Measurements from ENCODE around the gene CTLA4. TPM values are rescaled to one million over a fixed set of nuclear protein-coding genes. Genes with fewer than 3 reads are reported as not detected.

Gene CTLA4
- total RNA-seq, 1 donor from 2014 or later, result not detected

DNA sequence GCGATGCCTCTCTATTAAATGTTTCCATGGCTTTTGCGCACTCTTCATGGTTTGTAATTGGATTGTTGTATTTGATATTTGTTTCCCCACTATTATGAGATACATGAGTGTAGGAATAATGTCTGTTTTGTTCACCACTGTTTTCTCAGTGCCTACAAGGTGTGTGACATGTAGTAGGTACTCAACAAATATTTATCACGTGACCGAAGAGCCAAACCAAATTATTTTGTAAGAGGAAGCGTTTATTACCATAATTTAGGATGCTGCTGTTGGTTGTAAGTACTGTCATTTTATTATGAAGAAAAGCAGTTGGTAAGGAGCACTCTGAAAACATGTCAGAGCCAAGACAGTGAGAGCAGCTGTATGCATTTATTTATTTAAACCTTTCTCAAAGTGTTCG, 32.2 kb upstream of the CTLA4 start:
- peaks cover 21% of the 10 kb centered on the region for H3K27me3 Mint-ChIP-seq
- DNase-seq (ENCODE audit: extremely low spot score, unreplicated experiment), result no peak

DNA sequence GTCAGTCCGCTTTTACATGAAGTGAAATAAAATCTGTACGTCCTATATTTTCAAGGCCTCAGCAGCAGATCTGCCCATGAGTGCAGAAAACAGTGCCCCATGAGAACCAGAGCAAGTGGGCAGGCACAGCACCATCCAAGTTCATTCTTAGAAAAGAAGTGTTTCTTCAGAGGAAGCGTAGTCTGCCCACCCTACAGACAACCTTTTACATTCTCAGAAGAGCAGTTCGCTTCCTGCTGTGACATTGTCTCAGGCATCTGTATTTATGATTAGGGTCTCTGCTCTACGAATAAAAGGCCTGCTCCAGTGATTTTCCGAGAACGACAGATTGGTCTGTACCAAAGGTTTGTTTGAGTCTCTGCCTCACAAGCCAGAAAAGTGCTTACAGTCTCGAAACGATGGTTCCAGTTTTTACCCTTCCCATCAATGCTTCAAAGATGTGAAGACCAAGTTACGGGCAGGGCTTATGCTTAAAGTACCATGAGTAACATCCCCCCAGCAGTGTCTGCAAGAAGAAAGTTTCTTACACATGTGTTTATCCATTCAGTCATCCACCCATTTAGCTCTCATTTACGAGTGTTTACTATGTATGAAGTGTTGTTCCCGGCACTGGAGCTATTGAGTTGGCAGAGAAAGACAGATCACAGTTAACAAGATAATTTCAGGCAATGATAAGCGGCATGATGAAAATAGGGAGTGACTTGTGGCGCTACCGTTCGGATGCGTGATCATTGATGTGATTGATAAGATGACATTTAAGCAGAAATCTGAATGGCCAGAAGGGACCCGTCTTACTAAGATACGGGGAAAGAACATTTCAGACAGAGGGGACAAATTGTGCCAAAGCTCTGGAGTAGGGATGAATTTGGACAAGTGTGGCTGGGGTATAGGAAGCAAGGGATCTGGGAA, 31.4 kb upstream of the CTLA4 start:
- Mint-ChIP-seq H3K27me3 (peaks cover 22% of the 10 kb centered on the region), H3K9me3 (no peaks in the 10 kb centered on the region), H3K4me3 (no peak overlapping the region), H3K4me1 (ENCODE audit: unreplicated experiment) (no peaks in the 10 kb centered on the region), H3K27ac (no peak overlapping the region), H3K36me3 (no peaks in the 10 kb centered on the region)
- TF ChIP-seq, protein P1, sequence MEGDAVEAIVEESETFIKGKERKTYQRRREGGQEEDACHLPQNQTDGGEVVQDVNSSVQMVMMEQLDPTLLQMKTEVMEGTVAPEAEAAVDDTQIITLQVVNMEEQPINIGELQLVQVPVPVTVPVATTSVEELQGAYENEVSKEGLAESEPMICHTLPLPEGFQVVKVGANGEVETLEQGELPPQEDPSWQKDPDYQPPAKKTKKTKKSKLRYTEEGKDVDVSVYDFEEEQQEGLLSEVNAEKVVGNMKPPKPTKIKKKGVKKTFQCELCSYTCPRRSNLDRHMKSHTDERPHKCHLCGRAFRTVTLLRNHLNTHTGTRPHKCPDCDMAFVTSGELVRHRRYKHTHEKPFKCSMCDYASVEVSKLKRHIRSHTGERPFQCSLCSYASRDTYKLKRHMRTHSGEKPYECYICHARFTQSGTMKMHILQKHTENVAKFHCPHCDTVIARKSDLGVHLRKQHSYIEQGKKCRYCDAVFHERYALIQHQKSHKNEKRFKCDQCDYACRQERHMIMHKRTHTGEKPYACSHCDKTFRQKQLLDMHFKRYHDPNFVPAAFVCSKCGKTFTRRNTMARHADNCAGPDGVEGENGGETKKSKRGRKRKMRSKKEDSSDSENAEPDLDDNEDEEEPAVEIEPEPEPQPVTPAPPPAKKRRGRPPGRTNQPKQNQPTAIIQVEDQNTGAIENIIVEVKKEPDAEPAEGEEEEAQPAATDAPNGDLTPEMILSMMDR (conservative IDR thresholded peaks at IDR 0.05), result no peak
- DNase-seq (ENCODE audit: extremely low spot score, unreplicated experiment), result no peak

More for the DNA sequence above, 32.2 kb upstream of the CTLA4 start:
- H3K36me3 Mint-ChIP-seq, result no peaks in the 10 kb centered on the region
- no peaks in the 10 kb centered on the region for H3K9me3 Mint-ChIP-seq
- H3K4me1 Mint-ChIP-seq (ENCODE audit: unreplicated experiment), result no peaks in the 10 kb centered on the region
- TF ChIP-seq, protein P1 (conservative IDR thresholded peaks at IDR 0.05), result no peak
- no peak overlapping the region for H3K4me3 Mint-ChIP-seq
- H3K27ac Mint-ChIP-seq, result no peak overlapping the region

DNA sequence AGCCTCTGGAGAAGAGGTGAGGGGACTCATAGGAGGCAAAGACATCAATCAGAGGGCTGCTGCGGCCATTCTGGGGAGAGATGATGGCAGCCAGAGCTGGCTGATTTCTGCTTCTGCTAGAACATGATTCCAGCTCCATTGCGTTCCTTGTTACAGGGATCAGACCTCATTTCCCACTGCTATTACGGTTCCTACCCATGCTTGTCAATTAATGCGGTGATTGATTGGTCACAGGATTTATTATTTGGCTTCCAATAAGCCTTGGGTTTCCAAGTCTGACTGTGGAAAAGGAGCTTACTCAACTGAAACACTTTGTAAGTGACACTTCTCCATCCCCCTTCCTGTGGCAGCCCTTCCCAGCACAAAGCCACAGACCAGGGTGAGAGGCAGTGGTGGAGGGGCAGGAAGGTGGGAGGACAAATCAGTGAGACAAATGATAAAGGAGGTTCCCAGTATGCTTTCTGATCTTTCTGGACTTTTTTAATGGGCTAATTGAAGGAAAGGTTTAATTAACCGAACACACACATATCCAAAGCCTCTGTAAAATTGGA, 26.8 kb upstream of the CTLA4 start:
- no peak overlapping the region for H3K4me3 Mint-ChIP-seq
- no peaks in the 10 kb centered on the region for H3K36me3 Mint-ChIP-seq
- no peak overlapping the region for H3K27ac Mint-ChIP-seq
- peaks cover 26% of the 10 kb centered on the region for H3K27me3 Mint-ChIP-seq
- no peak for DNase-seq (ENCODE audit: extremely low spot score, unreplicated experiment)
- H3K4me1 Mint-ChIP-seq (ENCODE audit: unreplicated experiment), result peaks cover 8% of the 10 kb centered on the region
- TF ChIP-seq, protein P1 (conservative IDR thresholded peaks at IDR 0.05), result no peak
- no peaks in the 10 kb centered on the region for H3K9me3 Mint-ChIP-seq

DNA sequence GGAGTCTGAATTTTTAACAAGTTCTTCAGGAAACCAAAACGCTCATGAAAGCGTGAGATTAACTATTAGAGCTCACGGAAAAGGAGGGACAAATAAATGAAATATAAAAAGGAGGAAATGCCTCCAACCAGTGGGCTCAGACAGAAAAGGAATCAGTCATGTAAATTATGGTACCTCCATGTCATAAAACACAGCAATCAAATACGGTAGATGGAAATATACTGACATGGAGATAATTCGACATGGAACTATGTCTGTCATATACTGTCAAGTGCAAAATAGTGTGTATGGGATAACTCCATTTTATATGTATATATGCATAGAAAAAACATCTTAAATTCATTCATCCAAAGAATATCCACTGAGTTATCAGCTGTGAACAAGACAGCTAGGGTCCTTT, 25.9 kb upstream of the CTLA4 start:
- Mint-ChIP-seq H3K4me1 (ENCODE audit: unreplicated experiment) (peaks cover 8% of the 10 kb centered on the region), H3K36me3 (no peaks in the 10 kb centered on the region), H3K9me3 (no peaks in the 10 kb centered on the region), H3K27ac (no peak overlapping the region), H3K4me3 (no peak overlapping the region), H3K27me3 (peaks cover 21% of the 10 kb centered on the region)
- no peak for DNase-seq (ENCODE audit: extremely low spot score, unreplicated experiment)
- TF ChIP-seq, protein P1 (conservative IDR thresholded peaks at IDR 0.05), result no peak

DNA sequence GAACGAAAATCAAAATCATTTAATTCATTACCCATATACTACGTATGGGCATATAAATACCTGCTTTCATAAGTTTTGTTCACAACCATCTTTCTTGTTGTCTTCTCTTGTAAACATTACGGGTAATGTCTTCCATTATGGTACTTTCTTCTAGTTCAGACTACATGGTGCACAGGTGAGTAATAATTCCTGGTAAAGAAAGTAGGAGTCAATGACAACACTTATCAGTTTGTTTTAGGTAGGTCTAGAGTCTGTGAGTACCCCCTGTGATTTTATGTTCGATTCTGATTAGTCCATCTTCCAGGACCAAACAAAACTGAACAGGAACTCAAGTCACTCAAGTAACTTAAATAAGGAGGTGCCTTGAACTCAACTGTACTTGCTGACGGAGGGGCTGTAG, 25.2 kb upstream of the CTLA4 start:
- Mint-ChIP-seq H3K4me1 (ENCODE audit: unreplicated experiment) (peaks cover 8% of the 10 kb centered on the region), H3K36me3 (no peaks in the 10 kb centered on the region), H3K27me3 (peaks cover 20% of the 10 kb centered on the region), H3K9me3 (no peaks in the 10 kb centered on the region), H3K4me3 (no peak overlapping the region), H3K27ac (no peak overlapping the region)
- no peak for DNase-seq (ENCODE audit: extremely low spot score, unreplicated experiment)
- TF ChIP-seq, protein P1 (conservative IDR thresholded peaks at IDR 0.05), result no peak
